ENCODE measurements around the gene SLC30A3.
A peak's percentile ranks its signal among the peaks of the same experiment; 100 is the strongest.
"Not testable (repeated sequence)": the region's sequence is repeated elsewhere in the genome, so short reads cannot be mapped to it uniquely, and the experiment has no call there.

The SLC30A3 gene

GRCh38 chr2:27271631-27272340 is 8.9 kb upstream of the SLC30A3 start:
- Mint-ChIP-seq H3K9me3 (no peaks in the 10 kb centered on the region), H3K36me3 (ENCODE audit: low read depth) (no peaks in the 10 kb centered on the region), H3K27ac (no peak overlapping the region), H3K4me1 (no peaks in the 10 kb centered on the region), H3K27me3 (ENCODE audit: low read depth) (peaks cover 43% of the 10 kb centered on the region), H3K4me3 (no peak overlapping the region)
- TF ChIP-seq CTCF (IDR thresholded peaks at IDR 0.05; ENCODE audit: unreplicated experiment in 3 of 3) = no peak

GRCh38 chr2:27270670-27271069 is 7.8 kb upstream of the SLC30A3 start:
- no peaks in the 10 kb centered on the region for H3K9me3 Mint-ChIP-seq
- H3K27me3 Mint-ChIP-seq (ENCODE audit: low read depth) = peaks cover 43% of the 10 kb centered on the region
- no peaks in the 10 kb centered on the region for H3K4me1 Mint-ChIP-seq
- no peaks in the 10 kb centered on the region for H3K36me3 Mint-ChIP-seq (ENCODE audit: low read depth)
- H3K27ac Mint-ChIP-seq = no peak overlapping the region
- H3K4me3 Mint-ChIP-seq = no peak overlapping the region
- no peak for TF ChIP-seq CTCF (IDR thresholded peaks at IDR 0.05; ENCODE audit: unreplicated experiment in 3 of 3)

- peaks cover 43% of the 10 kb centered on the region for H3K27me3 Mint-ChIP-seq (ENCODE audit: low read depth)
- H3K4me3 Mint-ChIP-seq = no peak overlapping the region
- no peaks in the 10 kb centered on the region for H3K36me3 Mint-ChIP-seq (ENCODE audit: low read depth)
- H3K9me3 Mint-ChIP-seq = no peaks in the 10 kb centered on the region
- no peaks in the 10 kb centered on the region for H3K4me1 Mint-ChIP-seq
- TF ChIP-seq CTCF (IDR thresholded peaks at IDR 0.05; ENCODE audit: unreplicated experiment in 3 of 3) = no peak
- no peak overlapping the region for H3K27ac Mint-ChIP-seq
Observed at GRCh38 chr2:27270131-27270530, 7.3 kb upstream of the SLC30A3 start.

GRCh38 chr2:27268296-27268695 is 5.4 kb upstream of the SLC30A3 start:
- H3K36me3 Mint-ChIP-seq (ENCODE audit: low read depth); H3K4me3 Mint-ChIP-seq; H3K4me1 Mint-ChIP-seq; H3K9me3 Mint-ChIP-seq; H3K27ac Mint-ChIP-seq: not testable (repeated sequence)
- H3K27me3 Mint-ChIP-seq (ENCODE audit: low read depth) = peaks cover 27% of the 10 kb centered on the region

- H3K36me3 Mint-ChIP-seq (ENCODE audit: low read depth) = no peaks in the 10 kb centered on the region
- H3K27ac Mint-ChIP-seq = no peak overlapping the region
- TF ChIP-seq CTCF (IDR thresholded peaks at IDR 0.05; ENCODE audit: unreplicated experiment in 3 of 3) = no peak
- H3K27me3 Mint-ChIP-seq (ENCODE audit: low read depth) = peaks cover 23% of the 10 kb centered on the region
- H3K4me3 Mint-ChIP-seq = peak overlapping the region; percentile 34 to 69 (median 65)
- H3K9me3 Mint-ChIP-seq = no peaks in the 10 kb centered on the region
- H3K4me1 Mint-ChIP-seq = peaks cover 26% of the 10 kb centered on the region
Observed at GRCh38 chr2:27265536-27265870, 2.7 kb upstream of the SLC30A3 start.

- H3K36me3 Mint-ChIP-seq (ENCODE audit: low read depth) = no peaks in the 10 kb centered on the region
- H3K9me3 Mint-ChIP-seq = no peaks in the 10 kb centered on the region
- H3K27me3 Mint-ChIP-seq (ENCODE audit: low read depth) = peaks cover 23% of the 10 kb centered on the region
- TF ChIP-seq CTCF (IDR thresholded peaks at IDR 0.05; ENCODE audit: unreplicated experiment in 3 of 3) = peak; percentile 48 to 67 (median 60)
- peaks cover 29% of the 10 kb centered on the region for H3K4me1 Mint-ChIP-seq
- H3K4me3 Mint-ChIP-seq = peak overlapping the region; percentile 65 to 69 (median 68)
- no peak overlapping the region for H3K27ac Mint-ChIP-seq
Observed at GRCh38 chr2:27264753-27265535, 2.1 kb upstream of the SLC30A3 start.
